Posterior cingulate gyrus (tissue), 11 donors: ENCODE measurements around the gene CUX1.
"Not testable (repeated sequence)": the region's sequence is repeated elsewhere in the genome, so short reads cannot be mapped to it uniquely, and the experiment has no call there.

ENCODE experiments used
- DNase-seq, 10 donors: peaks; one replicate each; pipeline versions ENCODE4 v3.0.0 to v3.0.0-alpha.2; 2020 to 2021; ENCODE audit warnings: mixed read lengths in 3 of 10
- intact Hi-C: fragments of 100-400 bp; cut with DNase I; formaldehyde crosslinking; loops from one replicate; pipeline ENCODE4 v1.15.1; 2023

CUX1 gene

DNA sequence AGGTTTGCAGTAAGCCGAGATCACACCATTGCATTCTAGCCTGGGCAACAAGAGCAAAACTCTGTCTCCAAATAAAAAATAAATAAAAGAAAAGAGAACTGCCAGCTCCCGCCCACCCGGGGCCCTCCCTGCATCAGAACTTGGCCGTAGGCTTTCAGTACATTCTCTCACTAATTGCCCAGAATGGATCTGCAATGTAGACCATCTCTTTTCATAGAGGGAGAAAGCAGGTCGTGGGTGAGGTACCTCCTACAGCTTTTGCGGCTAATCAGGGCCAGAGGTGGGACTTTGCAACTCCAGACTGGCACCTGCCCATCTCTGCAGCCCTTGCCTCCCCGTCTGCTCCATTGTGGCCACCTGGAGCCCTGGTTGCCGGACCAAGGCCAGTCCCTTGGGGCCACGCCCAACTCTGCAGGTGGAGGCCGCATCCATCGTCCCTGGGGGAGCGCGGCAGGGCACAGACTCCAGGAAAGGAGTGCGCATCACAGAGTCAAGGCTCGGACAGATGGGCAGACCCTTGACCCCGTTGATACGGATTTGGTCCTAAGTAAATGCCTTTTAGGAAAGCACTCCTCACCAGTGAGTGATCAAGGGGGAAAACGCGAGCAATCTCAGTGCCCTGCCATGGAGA lies 290.2 kb downstream of the CUX1 start:
- DNase-seq = peak in 1 of 10 donors; percentile 42
- intact Hi-C loops = no loop called here

DNA sequence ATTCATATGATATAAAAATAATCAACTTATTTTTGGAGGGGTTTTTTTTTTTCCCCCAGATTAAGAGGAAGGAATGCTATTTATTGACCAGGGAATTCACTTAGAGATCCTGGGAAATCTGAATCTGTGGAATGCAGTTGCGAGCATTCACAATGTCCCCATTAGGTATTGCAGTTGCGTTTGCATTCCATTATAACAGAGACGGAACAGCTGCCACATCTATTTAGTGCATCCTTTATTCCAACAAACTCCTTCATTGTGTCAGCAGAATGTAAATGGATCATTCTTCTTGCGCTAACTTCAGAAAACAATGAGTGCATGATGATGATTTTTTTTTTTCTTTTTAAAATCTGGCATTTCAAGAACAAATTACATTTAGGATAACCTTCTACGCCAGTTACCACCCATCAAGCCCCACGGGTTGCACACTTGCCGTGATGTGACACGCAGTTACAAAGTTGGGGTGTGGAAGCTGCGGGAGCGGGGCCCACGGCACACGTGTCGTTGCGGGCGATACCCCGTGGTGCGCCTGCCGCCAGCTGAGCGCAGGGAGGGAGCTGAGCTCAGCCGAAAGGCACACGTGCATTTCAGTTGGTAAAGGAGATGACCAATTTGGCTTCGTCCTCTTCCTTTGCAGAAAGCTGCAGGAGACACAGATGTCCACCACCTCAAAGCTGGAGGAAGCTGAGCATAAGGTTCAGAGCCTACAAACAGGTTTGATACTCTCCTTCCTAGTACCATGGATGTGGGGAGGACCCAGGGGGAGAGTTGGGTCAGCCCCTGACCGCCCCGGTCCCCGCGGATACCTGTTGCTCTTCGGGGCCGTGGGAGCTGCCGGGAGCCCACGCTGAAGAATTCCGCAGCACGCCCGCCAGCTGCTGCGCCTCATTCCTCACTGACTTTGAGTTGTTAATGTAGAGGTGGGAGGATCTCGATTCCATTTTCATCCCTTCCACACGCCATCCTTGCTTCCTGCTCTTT lies 293.9 kb downstream of the CUX1 start:
- peak; percentile 25 to 90 (median 46) for DNase-seq
- intact Hi-C loops = no loop called here

DNA sequence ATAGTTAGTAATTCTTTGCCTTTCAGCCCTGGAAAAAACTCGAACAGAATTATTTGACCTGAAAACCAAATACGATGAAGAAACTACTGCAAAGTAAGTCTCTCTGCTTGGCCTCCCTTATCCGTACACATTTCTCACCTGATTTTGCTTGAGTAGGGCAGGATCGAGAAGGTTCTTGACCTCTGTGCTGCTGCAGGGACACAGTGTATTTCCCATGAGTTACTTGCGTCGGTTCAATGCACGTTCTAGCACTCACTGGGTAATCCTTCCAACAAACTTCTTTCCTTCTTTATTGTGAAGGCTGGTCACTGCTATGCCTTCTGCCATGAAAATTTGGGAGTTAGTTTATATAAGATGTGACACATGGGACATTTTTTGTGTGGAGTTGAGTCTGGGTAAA lies 297.8 kb downstream of the CUX1 start:
- no peak for DNase-seq
- intact Hi-C loops = no loop called here

DNA sequence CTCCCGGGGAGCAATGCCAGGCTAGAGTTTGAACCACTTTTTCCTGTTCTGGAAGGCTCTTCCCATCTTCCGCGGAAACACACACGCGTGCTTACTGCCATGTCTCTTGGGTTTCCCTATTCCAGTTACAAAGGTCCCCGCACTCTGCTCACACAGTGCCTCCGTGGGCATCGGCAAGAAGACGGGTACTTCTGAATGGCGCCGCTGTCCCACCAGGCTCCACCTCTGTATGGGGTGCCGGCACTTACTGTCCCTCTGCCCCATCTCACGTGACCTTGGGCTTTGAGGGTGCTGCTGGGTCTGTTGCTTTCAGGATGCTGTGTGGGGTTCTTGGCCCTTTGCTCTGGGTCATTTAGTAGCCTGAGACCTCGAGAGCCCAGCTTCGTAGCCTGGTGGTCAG lies 298.5 kb downstream of the CUX1 start:
- intact Hi-C loops = no loop called here
- peak in 1 of 10 donors; percentile 48 for DNase-seq

DNA sequence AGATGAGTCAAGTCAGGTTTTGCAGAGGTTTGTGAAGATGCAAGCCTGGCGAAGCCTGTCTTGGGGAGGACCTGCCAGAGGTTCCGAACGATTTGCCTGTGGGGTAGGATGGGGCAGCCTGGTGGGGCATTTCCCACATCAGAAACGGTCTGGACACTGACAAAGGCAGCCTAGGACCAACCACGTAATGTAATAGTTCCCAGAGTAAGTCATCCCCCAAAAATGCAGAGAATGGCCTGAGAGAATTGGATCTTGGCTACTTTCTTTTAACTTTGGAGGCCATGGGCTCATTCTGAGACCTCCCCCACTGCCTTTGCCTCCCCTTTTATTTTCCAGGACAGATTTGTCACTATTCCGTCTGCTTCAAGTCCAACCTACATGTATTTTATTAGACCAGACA lies 300.3 kb downstream of the CUX1 start:
- intact Hi-C loops = no loop called here
- DNase-seq = peak in 1 of 10 donors; percentile 22

DNA sequence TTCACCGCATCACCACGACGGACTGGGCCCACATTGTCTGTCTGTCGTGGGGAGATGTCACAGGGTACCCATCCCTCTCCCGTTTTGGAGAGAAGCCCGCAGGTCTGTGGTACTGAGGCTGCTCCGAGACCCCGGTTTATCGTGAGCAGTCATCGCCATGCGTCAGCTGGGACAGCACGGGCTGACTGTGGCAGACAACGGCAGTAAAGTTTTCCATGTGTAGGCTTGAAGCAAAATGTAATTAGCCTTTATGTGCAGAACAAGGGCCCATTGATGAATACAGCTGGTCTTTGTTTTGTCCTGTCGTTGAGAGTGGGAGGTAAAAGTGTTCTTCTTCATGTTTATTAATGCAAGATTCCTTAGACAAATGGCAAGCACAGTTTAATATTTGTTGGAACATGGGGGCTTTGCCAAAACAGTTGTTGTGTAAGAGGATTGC lies 301.8 kb downstream of the CUX1 start:
- intact Hi-C loops = no loop called here
- peak in 7 of 10 donors; percentile 20 to 89 (median 61) for DNase-seq

DNA sequence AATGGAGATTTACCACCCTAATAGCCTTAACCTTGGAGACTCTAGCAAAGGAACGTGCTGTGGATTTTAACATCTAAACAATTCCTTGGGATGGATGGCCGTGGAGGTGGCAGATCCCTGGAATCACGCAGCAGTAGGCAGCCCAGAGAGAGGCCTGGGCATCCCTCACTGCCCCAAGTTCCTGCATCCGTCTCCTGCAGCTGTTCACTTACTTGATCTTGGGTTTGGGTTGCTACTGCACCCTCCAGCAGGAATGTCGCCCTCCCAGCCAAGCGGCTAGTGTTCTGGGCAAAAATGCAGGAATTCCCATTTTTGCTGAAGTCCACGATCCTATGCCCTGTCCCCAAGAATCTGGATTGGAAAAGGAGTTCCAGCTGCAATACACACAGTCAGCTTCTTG lies 302.5 kb downstream of the CUX1 start:
- DNase-seq = peak in 3 of 10 donors; percentile 12 to 57 (median 41)
- intact Hi-C loops = no loop called here

DNA sequence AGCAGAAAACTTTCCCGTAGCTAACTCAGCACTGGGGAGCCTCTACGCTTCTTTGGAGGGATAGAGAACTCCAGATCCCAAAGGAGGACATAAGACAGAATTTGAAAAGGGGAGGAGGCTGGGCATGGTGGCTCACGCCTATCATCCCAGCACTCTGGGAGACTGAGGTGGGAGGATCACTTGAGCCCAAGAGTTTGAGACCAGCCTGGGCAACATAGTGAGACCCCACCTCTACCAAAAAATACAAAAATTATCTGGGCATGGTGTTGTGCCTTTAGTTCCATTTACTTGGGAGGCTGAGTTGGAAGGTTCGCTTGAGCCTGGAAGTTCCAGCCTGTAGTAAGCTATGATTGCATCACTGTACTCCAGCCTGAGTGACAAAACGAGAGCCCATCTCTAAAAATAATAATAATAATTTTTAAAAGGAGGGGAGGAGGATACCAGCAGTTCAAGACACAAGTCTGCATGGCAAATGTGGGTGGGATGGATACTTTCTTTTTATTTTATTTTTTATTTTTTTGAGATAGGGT lies 303.3 kb downstream of the CUX1 start:
- intact Hi-C loops = no loop called here
- DNase-seq = peak in 2 of 10 donors; percentile 1 to 22

DNA sequence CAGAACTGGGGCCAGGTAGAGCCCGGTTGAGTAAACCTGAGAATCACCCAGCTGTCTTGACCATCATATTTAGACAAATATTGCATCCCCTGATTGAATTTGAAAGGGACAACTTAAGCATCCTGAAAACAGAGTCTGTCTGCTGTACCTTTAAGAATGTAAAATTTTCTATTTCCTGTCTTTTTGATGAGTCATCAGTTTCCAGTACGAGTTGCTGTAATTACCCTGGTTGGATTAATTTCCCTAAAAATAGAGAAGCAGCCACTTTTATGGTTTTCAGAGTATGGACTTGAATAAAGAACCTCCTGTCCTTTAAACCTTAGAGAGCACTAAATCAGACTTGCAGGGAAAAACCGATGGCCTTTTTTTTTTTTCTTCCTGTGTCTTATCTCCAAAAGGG lies 304.6 kb downstream of the CUX1 start:
- intact Hi-C loops = no loop called here
- DNase-seq = peak in 1 of 10 donors; percentile 0

DNA sequence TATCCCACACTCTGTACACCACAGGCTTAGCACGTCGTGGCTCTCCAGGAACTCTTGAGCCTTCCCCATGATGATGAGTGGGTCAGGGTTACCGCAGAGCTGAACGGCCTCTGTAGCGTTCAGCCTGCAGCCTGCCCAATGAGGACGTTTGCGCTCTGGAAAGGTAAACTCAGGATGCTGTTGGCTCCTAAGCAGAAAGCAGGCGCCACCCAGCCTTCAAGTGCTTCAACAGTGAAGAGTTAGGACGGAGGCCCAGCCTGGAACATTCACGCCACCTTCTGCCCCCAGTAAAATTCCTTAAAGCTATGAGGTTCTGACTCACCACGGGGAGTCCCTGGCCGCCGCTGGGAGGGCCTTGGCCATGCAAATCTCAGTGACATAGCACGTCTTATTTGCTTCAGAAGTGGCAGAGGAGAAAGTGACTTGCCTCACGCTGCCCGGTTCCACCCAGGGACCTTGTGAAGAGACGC lies 307.7 kb downstream of the CUX1 start:
- DNase-seq = peak in 1 of 10 donors; percentile 80
- intact Hi-C loops = no loop called here

DNA sequence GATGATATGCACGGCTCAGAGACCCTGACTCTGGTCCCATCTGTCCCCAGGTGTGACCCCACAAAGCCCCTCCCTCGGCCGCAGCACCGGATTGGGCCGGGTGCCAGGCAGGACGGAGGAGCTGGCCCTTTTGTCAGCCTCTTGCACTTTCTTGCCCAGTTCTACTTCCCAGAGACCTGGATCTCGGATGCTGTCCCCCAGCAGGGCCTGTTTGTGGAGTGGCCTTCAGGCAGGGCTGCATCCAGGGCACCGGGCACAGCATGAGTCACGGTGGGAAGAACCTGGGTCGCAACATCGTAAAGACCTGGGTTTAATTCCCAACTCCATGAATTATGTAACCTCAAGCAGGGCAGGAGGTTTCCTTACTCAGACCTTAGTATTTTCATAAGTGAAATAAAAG lies 310.9 kb downstream of the CUX1 start:
- intact Hi-C loops = no loop called here
- DNase-seq = peak in 2 of 10 donors; percentile 52 to 63

DNA sequence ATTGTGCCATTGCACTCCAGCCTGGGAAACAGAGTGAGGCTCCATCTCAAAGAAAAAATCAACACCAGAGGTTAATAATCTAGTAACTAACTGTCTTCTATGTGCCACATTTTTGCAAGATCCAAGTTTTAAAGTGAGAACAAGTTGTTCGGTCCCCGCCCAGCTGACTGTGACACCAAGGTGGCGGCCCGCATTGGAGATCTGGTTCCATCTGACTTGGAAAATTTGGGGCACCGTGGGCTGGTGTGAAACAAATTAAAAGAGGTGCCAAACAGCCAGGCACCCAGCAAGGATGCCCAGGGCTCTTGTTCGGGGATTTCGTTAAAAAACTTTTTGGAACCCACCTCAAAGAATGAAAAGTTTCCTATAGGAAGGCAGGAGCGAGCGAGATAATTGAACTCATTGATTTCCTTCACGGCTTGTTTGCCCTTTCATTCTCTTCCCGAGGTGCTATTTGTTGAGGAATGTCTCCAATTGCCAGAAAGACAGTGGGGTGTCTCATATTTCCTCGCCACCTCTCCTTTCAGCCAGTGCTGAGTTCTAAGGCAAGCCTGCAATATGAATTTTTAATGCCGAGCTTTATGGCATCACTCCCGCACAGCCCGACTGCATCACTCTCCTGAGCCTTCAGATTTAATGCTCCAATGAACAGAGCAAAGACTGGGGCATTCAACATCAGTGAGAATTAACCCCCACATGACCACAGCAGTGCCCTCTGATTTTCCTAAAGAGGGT lies 312.4 kb downstream of the CUX1 start:
- DNase-seq = peak in 3 of 10 donors; percentile 21 to 72 (median 68)
- intact Hi-C loops = no loop called here

DNA sequence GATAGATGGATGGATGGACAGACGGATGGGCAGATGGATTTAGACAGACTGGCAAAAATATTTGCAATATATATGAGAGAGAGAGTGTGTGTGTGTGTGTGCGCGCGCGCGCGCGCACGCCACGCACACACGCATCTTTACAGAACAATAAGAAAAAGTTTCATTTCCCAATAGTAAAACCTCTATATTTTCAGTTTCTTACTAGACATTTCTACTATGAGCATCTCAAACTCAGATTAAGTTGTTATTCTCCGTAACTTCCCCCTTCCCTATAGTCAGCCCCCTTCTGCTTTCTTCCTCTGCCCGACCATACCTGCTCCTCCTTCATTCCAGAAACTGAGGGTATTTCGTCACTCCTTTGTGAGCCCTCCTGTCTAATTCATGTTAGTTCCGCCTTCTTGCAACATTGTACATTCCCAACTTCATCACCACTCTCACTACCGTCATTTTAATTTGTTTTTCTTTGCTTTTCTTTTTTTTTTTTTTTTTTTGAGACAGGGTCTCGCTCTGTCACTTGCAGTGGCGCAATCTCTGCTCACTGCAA lies 314.9 kb downstream of the CUX1 start:
- DNase-seq = no peak
- intact Hi-C loops = no loop called here

DNA sequence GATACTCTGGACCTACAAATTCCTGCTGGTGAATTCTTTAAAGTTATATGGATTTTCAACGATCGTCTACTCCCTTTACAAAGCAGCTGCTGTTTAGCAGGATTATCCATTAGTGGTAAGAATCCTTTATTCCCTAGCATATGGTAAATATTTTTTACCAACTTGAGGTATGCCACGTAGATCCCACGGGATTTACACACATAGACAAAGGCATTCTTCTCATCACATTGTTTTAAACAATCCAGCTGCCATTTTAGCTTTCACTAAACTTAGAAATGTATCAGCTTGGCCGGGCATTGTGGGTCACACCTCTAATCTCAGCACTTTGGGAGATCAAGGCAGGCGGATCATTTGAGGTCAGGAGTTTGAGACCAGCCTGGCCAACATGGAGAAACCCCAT lies 321.2 kb downstream of the CUX1 start:
- intact Hi-C loops = no loop called here
- DNase-seq = no peak

DNA sequence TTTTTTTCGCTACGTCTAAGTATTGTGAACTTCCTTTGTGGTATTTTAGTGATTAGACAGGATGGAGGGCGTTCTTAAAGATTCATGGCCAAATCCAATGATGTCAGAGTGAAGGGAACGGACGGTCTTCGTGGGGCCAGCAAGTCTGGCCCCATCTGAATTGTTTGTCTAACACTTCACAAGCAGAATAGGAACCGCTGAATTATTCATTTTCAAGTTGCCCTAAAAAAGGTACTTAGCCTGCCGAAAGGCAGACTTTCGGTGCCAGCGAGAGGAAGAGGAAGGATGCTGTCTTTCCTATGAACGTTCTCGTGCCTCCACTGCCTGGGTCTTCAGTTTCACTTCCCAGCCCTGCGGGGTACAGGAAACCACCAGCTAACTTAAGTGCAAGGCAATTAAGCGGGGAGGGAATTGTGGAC lies 323.5 kb downstream of the CUX1 start:
- intact Hi-C loops = no loop called here
- DNase-seq = peak in 2 of 10 donors; percentile 8 to 14

DNA sequence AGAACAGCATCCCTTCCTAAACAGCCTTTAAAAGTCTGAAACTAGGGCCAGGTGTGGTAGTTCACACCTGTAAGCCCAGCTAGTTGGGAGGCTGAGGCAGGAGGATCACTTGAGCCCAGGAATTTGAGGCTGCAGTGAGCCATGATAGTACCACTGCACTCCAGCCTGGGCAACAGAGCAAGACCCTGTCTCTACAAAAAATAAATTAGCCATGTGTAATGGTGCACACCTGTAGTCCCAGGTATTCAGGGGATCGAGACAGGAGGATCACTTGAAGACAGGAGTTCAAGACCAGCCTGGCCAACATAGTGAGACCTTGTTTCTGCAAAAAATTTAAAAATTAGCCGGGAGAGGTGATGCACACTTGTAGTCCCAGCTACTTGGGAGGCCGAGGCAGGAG lies 325.0 kb downstream of the CUX1 start:
- intact Hi-C loops = not testable (repeated sequence)
- DNase-seq = peak in 1 of 10 donors; percentile 1

DNA sequence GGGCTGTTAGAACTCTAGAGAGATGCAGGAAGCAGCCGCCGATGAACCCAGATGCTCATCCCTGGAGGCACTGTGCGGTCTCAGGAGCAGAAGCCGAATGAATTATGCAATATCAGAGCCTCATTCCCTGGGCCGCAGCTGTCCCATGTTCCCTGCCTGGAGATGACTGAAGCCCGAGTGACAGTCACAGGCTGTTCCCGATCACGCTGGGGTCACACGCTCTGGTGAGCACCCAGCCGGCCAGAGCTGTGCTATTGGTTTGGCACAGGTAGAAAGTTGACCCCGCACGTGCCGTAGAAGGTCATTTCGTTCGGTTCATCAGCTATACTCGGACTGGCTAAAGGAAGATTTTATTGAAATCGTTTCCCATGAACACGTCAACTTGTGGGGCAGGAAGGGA lies 328.7 kb downstream of the CUX1 start:
- peak in 9 of 10 donors; percentile 21 to 91 (median 55) for DNase-seq
- intact Hi-C loops = no loop called here

DNA sequence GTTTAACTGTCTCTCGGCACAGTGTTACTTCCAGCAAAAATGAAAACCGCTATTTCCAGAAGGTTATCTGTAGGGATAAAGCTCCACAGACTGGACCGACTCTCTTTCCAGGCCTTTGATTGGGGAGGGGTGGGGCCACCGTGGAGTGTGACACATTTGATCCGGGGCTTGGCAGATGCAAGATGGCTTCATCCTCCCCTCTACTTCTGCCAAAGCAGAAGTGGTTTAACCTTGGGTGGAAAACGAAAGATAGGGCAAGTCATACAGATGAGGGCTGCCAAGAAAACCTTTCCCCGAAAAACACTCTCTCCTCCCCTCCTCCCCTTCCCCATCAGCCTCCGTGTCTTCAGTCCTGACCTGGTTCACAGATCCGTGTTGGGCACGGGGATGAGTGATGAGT lies 329.6 kb downstream of the CUX1 start:
- DNase-seq = peak in 1 of 10 donors; percentile 42
- intact Hi-C loops = no loop called here

DNA sequence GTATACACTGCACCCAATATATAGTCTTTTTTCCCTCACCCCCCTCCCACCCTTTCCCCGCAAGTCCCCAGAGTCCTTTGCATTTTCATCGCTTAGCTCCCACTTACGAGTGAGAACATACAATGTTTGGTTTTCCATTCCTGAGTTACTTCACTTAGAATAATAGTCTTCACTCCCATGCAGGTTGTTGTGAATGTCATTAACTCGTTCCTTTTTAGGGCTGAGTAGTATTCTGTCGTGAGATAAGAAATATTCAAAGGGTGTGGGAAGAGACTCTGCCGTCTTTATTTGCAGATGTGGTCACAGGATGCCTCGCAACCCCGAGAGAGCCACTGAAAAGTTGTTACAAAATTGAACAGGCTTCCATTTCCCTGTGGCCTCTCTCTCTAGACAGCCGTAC lies 331.4 kb downstream of the CUX1 start:
- intact Hi-C loops = no loop called here
- DNase-seq = peak in 2 of 10 donors; percentile 5 to 7

DNA sequence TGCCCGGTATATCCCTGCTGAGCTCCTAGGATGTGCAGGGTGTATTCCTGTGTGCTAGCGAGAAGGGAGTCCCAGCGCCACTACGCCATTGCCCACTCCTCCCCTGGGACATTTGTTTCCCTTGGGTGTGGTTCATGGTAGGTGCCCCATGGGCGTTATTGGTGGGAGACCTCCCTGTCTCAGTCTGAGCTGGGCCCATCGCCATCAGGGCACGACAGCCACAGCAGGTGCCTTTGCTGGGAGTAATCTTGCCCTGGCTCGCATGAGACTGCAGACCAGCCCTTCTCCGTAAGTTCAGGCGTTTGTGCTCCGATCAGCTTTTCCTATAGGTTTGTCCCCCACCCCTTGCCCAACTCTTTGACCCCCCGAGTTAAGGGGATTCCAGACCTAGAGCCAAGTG lies 332.0 kb downstream of the CUX1 start:
- intact Hi-C loops = no loop called here
- peak in 2 of 10 donors; percentile 57 to 80 for DNase-seq
